Measurements from ENCODE around the gene CASP9.
"Not testable (repeated sequence)": the region's sequence is repeated elsewhere in the genome, so short reads cannot be mapped to it uniquely, and the experiment has no call there.

DNA sequence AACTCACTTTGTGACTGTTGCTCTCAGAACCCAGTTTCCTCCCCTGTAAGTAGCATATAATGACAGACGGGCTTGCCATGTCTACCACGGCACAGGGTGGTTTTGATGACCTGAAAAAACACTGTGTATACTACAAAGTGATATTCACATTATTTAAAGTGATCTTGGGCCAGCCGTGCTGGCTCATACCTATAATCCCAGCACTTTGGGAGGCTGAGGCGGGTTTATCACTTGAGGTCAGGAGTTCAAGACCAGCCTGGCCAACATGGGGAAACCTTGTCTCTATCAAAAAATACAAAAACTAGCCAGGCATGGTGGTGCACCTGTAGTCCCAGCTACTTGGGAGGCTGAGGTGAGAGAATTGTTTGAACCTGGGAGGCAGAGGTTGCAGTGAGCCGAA, 9.5 kb downstream of the CASP9 start:
- TF ChIP-seq, protein P1, sequence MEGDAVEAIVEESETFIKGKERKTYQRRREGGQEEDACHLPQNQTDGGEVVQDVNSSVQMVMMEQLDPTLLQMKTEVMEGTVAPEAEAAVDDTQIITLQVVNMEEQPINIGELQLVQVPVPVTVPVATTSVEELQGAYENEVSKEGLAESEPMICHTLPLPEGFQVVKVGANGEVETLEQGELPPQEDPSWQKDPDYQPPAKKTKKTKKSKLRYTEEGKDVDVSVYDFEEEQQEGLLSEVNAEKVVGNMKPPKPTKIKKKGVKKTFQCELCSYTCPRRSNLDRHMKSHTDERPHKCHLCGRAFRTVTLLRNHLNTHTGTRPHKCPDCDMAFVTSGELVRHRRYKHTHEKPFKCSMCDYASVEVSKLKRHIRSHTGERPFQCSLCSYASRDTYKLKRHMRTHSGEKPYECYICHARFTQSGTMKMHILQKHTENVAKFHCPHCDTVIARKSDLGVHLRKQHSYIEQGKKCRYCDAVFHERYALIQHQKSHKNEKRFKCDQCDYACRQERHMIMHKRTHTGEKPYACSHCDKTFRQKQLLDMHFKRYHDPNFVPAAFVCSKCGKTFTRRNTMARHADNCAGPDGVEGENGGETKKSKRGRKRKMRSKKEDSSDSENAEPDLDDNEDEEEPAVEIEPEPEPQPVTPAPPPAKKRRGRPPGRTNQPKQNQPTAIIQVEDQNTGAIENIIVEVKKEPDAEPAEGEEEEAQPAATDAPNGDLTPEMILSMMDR (IDR thresholded peaks at IDR 0.05; ENCODE audit: poor library complexity): not testable (repeated sequence)
- TF ChIP-seq EZH2 (IDR thresholded peaks at IDR 0.05; ENCODE audit: borderline replicate concordance); EZH2phosphoT487 (IDR thresholded peaks at IDR 0.05; ENCODE audit: low read depth, severe bottlenecking, unreplicated experiment): not testable (repeated sequence)
